HEK293T (cell line): ENCODE data around the gene REXO4.
"Not testable (repeated sequence)": the region's sequence is repeated elsewhere in the genome, so short reads cannot be mapped to it uniquely, and the experiment has no call there.

ENCODE experiments used
- BHLHE40 ChIP-seq: fragments of 450-650 bp; IDR thresholded peaks from 2 replicates; pipeline ENCODE4 v1.6.1; 2016; ENCODE audit warnings: mild to moderate bottlenecking, moderate library complexity, borderline replicate concordance
- ELF4 ChIP-seq: fragments of 450-650 bp; IDR thresholded peaks from 2 replicates; pipeline ENCODE4 v1.6.1; 2017; ENCODE audit warnings: antibody characterized with exemption
- FOXA1 ChIP-seq: fragments of 450-650 bp; IDR thresholded peaks from 2 replicates; pipeline ENCODE4 v1.6.1; 2016; ENCODE audit warnings: mild to moderate bottlenecking
- FOXM1 ChIP-seq: fragments of 450-650 bp; IDR thresholded peaks from 2 replicates; pipeline ENCODE4 v1.6.1; 2017; ENCODE audit warnings: mild to moderate bottlenecking, borderline replicate concordance
- HDGF ChIP-seq: fragments of 450-650 bp; IDR thresholded peaks from 2 replicates; pipeline ENCODE4 v1.6.1; 2017; ENCODE audit warnings: antibody characterized with exemption, borderline replicate concordance
- L3MBTL2 ChIP-seq: fragments of 450-650 bp; conservative IDR thresholded peaks from 2 replicates; pipeline ENCODE4 v1.6.1; 2016; ENCODE audit warnings: mild to moderate bottlenecking
- SP1 ChIP-seq: fragments of 450-650 bp; IDR thresholded peaks from 2 replicates; pipeline ENCODE4 v1.6.1; 2017
- SUZ12 ChIP-seq: fragments of 450-650 bp; IDR thresholded peaks from 2 replicates; pipeline ENCODE4 v1.6.1; 2016; ENCODE audit warnings: mild to moderate bottlenecking
- TARDBP ChIP-seq: fragments of 450-650 bp; IDR thresholded peaks from 2 replicates; pipeline ENCODE4 v1.6.1; 2016
- ZNF384 ChIP-seq: fragments of 450-650 bp; IDR thresholded peaks from 2 replicates; pipeline ENCODE4 v1.6.1; 2016
- TF ChIP-seq, protein P1 (sequence below): fragments of 450-650 bp; IDR thresholded peaks from 2 replicates; pipeline ENCODE4 v1.6.1; 2016

DNA sequence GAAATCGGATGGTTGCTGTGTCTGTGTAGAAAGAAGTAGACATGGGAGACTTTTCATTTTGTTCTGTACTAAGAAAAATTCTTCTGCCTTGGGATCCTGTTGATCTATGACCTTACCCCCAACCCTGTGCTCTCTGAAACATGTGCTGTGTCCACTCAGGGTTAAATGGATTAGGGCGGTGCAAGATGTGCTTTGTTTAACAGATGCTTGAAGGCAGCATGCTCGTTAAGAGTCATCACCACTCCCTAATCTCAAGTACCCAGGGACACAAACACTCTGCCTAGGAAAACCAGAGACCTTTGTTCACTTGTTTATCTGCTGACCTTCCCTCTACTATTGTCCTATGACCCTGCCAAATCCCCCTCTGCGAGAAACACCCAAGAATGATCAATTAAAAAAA lies 26.4 kb downstream of the REXO4 start:
- TF ChIP-seq, protein P1, sequence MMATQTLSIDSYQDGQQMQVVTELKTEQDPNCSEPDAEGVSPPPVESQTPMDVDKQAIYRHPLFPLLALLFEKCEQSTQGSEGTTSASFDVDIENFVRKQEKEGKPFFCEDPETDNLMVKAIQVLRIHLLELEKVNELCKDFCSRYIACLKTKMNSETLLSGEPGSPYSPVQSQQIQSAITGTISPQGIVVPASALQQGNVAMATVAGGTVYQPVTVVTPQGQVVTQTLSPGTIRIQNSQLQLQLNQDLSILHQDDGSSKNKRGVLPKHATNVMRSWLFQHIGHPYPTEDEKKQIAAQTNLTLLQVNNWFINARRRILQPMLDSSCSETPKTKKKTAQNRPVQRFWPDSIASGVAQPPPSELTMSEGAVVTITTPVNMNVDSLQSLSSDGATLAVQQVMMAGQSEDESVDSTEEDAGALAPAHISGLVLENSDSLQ = not testable (repeated sequence)
- TF ChIP-seq HDGF, ZNF384, SP1, BHLHE40, FOXM1, ELF4, SUZ12, FOXA1, L3MBTL2, TARDBP: not testable (repeated sequence)
